ENCODE results near the gene DCDC2C. TPM values are rescaled to one million over a fixed set of nuclear protein-coding genes. Genes with fewer than 3 reads are reported as not detected.
A peak's percentile ranks its signal among the peaks of the same experiment; 100 is the strongest.

Gene DCDC2C
- total and polyA plus RNA-seq, 7 experiments from 2014 or later: not detected

DNA sequence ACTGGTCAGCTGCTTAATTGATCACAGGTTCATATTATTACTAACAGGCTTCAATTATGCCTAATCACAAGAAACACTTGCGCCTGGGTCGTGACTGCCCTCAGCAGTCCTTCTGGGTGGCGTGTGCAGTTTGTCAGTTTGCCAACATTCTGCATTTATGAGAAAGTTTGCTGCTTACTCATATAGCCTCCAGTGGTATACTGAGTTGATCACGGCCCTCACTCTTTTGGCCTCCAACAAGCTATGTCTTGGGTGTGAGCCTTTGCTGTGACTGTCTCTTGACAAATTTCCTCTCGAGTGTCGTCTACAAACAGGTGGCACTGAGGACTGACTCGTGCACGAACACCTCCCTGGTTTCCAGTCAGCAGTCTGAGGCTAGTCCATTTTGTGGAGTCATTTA is 27.3 kb downstream of the DCDC2C start:
- CTCF ChIA-PET: interaction anchor here (0.6 kb wide), 1 partner anchor 413 kb away, joined by 3 read pairs; no protein-coding TSS in a partner anchor
- Mint-ChIP-seq H3K4me3 (no peak overlapping the region), H3K4me1 (peaks cover 0 to 7% (median 0%) of the 10 kb centered on the region in 7 donors), H3K27ac (peak overlapping the region in 1 of 9 donors; percentile 28), H3K36me3 (no peaks in the 10 kb centered on the region), H3K9me3 (no peaks in the 10 kb centered on the region), H3K27me3 (peaks cover 0 to 38% (median 17%) of the 10 kb centered on the region in 5 donors)
- Histone ChIP-seq H3K9me3 (ENCODE audit: control insufficient read depth in 2 of 3, low read length in 3 of 3) (no peaks in the 10 kb centered on the region), H3K27ac (ENCODE audit: low read depth, low read length) (no peak overlapping the region), H3K4me1 (ENCODE audit: control insufficient read depth in 2 of 2, insufficient read depth in 2 of 2, low read length in 2 of 2) (no peaks in the 10 kb centered on the region), H3K36me3 (ENCODE audit: control insufficient read depth in 2 of 3, insufficient read depth in 3 of 3, low read length in 3 of 3) (no peaks in the 10 kb centered on the region), H3K4me3 (ENCODE audit: low read length) (no peak overlapping the region), H3K27me3 (ENCODE audit: control insufficient read depth in 2 of 2, insufficient read depth in 2 of 2, low read length in 2 of 2) (no peaks in the 10 kb centered on the region)
- intact Hi-C loops (cut with micrococcal nuclease): no loop called here
- ATAC-seq (no peak), DNase-seq (no peak)
- POLR2A ChIA-PET: no interaction called here

DNA sequence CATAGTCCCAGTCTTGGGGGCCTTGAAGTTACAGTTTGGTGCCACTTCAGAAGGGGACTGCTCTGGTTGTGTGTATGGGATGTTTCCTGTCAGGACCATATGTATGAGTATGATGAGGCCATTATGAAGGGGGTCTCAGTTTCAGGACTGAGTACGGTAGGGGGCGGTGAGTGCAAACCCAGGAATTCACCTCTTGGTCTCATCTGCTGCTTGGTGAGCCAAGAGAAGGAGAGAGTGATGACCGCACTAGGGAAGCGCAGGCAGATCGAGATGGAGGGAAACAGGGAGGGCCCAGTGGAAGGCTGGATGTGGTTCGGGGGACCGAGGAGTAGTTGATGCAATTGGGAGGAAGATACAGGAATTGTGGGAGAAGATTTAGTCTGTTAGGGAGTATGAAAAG is 28.5 kb downstream of the DCDC2C start:
- ChIA-PET CTCF (no interaction called here), POLR2A (no interaction called here)
- H3K27me3 ChIP-seq (ENCODE audit: control insufficient read depth in 2 of 2, insufficient read depth in 2 of 2, low read length in 2 of 2): no peaks in the 10 kb centered on the region
- DNase-seq (no peak), ATAC-seq (no peak)
- no peak overlapping the region for H3K4me3 Mint-ChIP-seq
- H3K9me3 Mint-ChIP-seq: no peaks in the 10 kb centered on the region
- no peaks in the 10 kb centered on the region for H3K36me3 ChIP-seq (ENCODE audit: control insufficient read depth in 2 of 3, insufficient read depth in 3 of 3, low read length in 3 of 3)
- peaks cover 0 to 7% (median 0%) of the 10 kb centered on the region in 7 donors for H3K4me1 Mint-ChIP-seq
- H3K27ac Mint-ChIP-seq: no peak overlapping the region
- no peaks in the 10 kb centered on the region for H3K36me3 Mint-ChIP-seq
- H3K9me3 ChIP-seq (ENCODE audit: control insufficient read depth in 2 of 3, low read length in 3 of 3): no peaks in the 10 kb centered on the region
- H3K4me3 ChIP-seq (ENCODE audit: low read length): no peak overlapping the region
- peaks cover 0 to 42% (median 22%) of the 10 kb centered on the region in 5 donors for H3K27me3 Mint-ChIP-seq
- H3K27ac ChIP-seq (ENCODE audit: low read depth, low read length): no peak overlapping the region
- intact Hi-C loops (cut with micrococcal nuclease): no loop called here
- H3K4me1 ChIP-seq (ENCODE audit: control insufficient read depth in 2 of 2, insufficient read depth in 2 of 2, low read length in 2 of 2): no peaks in the 10 kb centered on the region

DNA sequence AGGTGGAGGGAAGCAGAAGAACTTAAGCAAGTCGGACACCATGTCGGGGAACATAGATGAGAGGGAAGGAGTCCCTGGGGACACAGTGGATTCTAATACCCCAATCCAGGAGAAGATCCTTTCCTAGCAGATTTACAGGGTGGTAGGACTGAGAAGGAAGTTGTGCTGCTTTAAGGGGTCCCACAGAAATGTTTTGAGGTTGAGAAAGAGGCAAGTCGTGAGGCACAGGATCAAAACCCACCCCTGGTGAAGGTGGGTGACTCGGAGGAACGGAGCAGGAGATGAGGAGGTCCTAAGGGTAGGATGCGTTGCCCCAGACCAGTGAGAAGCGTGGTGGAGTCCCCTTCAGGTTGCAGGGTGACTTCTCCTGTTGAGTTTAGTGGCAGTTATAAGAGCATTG is 32.7 kb downstream of the DCDC2C start:
- no peak overlapping the region for H3K4me3 ChIP-seq (ENCODE audit: low read length)
- no peak overlapping the region for H3K27ac Mint-ChIP-seq
- no peaks in the 10 kb centered on the region for H3K9me3 ChIP-seq (ENCODE audit: control insufficient read depth in 2 of 3, low read length in 3 of 3)
- H3K4me1 Mint-ChIP-seq: no peaks in the 10 kb centered on the region
- no peak overlapping the region for H3K4me3 Mint-ChIP-seq
- CTCF ChIA-PET: no interaction called here
- no peaks in the 10 kb centered on the region for H3K27me3 ChIP-seq (ENCODE audit: control insufficient read depth in 2 of 2, insufficient read depth in 2 of 2, low read length in 2 of 2)
- no peak overlapping the region for H3K27ac ChIP-seq (ENCODE audit: low read depth, low read length)
- H3K9me3 Mint-ChIP-seq: no peaks in the 10 kb centered on the region
- no peak for DNase-seq
- no peaks in the 10 kb centered on the region for H3K36me3 ChIP-seq (ENCODE audit: control insufficient read depth in 2 of 3, insufficient read depth in 3 of 3, low read length in 3 of 3)
- H3K4me1 ChIP-seq (ENCODE audit: control insufficient read depth in 2 of 2, insufficient read depth in 2 of 2, low read length in 2 of 2): no peaks in the 10 kb centered on the region
- H3K36me3 Mint-ChIP-seq: no peaks in the 10 kb centered on the region
- intact Hi-C loops (cut with micrococcal nuclease): no loop called here
- POLR2A ChIA-PET: no interaction called here
- peaks cover 6 to 30% (median 13%) of the 10 kb centered on the region in 5 donors for H3K27me3 Mint-ChIP-seq
- ATAC-seq: no peak

DNA sequence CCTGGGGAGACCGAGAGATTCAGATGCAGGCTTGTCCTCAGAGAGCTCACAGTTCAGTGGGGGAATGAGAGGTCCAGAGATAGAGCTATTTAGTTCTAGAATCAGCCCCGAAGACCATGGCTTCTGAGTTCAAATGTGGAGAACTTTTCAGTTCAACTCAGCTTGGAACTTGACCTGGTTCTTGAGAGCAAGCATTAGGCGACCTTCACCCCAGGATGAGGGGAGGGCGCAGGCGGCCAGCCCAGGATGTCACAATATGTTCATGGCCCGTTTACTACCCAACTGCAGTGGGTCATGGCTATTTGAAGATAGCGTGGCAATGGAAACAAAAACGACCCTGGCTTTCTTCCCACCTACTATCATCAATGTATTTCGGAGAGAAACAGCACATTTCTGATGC is 33.8 kb downstream of the DCDC2C start:
- no peaks in the 10 kb centered on the region for H3K27me3 ChIP-seq (ENCODE audit: control insufficient read depth in 2 of 2, insufficient read depth in 2 of 2, low read length in 2 of 2)
- Mint-ChIP-seq H3K4me3 (no peak overlapping the region), H3K27me3 (peaks cover 6 to 34% (median 18%) of the 10 kb centered on the region in 5 donors), H3K36me3 (no peaks in the 10 kb centered on the region), H3K27ac (no peak overlapping the region), H3K4me1 (no peaks in the 10 kb centered on the region), H3K9me3 (no peaks in the 10 kb centered on the region)
- H3K4me1 ChIP-seq (ENCODE audit: control insufficient read depth in 2 of 2, insufficient read depth in 2 of 2, low read length in 2 of 2): no peaks in the 10 kb centered on the region
- ATAC-seq: no peak
- no peak overlapping the region for H3K4me3 ChIP-seq (ENCODE audit: low read length)
- intact Hi-C loops (cut with micrococcal nuclease): no loop called here
- H3K27ac ChIP-seq (ENCODE audit: low read depth, low read length): no peak overlapping the region
- no peak for DNase-seq
- POLR2A ChIA-PET: no interaction called here
- H3K9me3 ChIP-seq (ENCODE audit: control insufficient read depth in 2 of 3, low read length in 3 of 3): no peaks in the 10 kb centered on the region
- CTCF ChIA-PET: no interaction called here
- no peaks in the 10 kb centered on the region for H3K36me3 ChIP-seq (ENCODE audit: control insufficient read depth in 2 of 3, insufficient read depth in 3 of 3, low read length in 3 of 3)

DNA sequence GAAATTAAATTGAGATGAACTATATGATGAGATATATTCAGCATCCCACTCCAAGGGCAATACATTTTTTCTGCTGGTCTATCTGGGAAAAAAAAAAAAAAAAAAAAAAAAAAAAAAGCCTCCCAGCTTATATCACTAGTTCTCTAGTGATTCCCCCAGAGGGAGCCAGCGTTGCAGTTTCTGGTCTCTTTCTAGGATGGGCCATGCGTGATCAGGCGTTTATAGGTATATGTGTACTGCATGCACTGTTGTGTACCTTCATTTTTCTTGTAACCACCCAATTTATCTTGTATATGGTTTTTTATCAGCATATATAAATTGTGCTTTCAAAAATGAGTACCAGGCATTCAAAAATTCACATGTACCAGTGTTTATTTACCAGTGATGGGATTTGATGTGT is 35.1 kb downstream of the DCDC2C start:
- ATAC-seq (no peak), DNase-seq (no peak)
- Histone ChIP-seq H3K4me3 (ENCODE audit: low read length) (no peak overlapping the region), H3K36me3 (ENCODE audit: control insufficient read depth in 2 of 3, insufficient read depth in 3 of 3, low read length in 3 of 3) (no peaks in the 10 kb centered on the region), H3K9me3 (ENCODE audit: control insufficient read depth in 2 of 3, low read length in 3 of 3) (no peaks in the 10 kb centered on the region), H3K27me3 (ENCODE audit: control insufficient read depth in 2 of 2, insufficient read depth in 2 of 2, low read length in 2 of 2) (no peaks in the 10 kb centered on the region), H3K27ac (ENCODE audit: low read depth, low read length) (no peak overlapping the region), H3K4me1 (ENCODE audit: control insufficient read depth in 2 of 2, insufficient read depth in 2 of 2, low read length in 2 of 2) (no peaks in the 10 kb centered on the region)
- intact Hi-C loops (cut with micrococcal nuclease): no loop called here
- Mint-ChIP-seq H3K27ac (no peak overlapping the region), H3K36me3 (no peaks in the 10 kb centered on the region), H3K4me3 (no peak overlapping the region), H3K27me3 (peaks cover 10 to 40% (median 22%) of the 10 kb centered on the region in 5 donors), H3K9me3 (no peaks in the 10 kb centered on the region), H3K4me1 (no peaks in the 10 kb centered on the region)
- ChIA-PET CTCF (no interaction called here), POLR2A (no interaction called here)

DNA sequence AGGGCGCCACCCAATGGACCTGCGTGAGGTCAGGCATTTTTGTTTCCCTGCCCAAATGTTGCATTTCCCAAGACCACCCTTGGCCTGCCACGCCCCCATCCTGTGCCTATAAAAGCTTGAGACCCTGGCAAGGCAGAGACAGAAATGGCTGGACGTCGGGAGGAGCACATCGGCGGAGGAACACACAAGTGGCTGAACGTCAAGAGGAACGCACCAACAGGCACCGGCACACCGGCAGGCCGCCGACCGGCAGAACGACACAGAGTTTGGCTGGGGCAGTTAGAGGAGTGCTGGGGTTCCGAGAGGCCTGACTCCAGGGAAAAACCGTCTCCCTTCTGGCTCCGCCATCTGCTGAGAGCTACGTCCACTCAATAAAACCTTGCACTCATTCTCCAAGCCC is 35.9 kb downstream of the DCDC2C start:
- no peaks in the 10 kb centered on the region for H3K4me1 Mint-ChIP-seq
- H3K27ac ChIP-seq (ENCODE audit: low read depth, low read length): no peak overlapping the region
- H3K9me3 Mint-ChIP-seq: no peaks in the 10 kb centered on the region
- H3K36me3 ChIP-seq (ENCODE audit: control insufficient read depth in 2 of 3, insufficient read depth in 3 of 3, low read length in 3 of 3): no peaks in the 10 kb centered on the region
- H3K4me1 ChIP-seq (ENCODE audit: control insufficient read depth in 2 of 2, insufficient read depth in 2 of 2, low read length in 2 of 2): no peaks in the 10 kb centered on the region
- intact Hi-C loops (cut with micrococcal nuclease): no loop called here
- H3K27ac Mint-ChIP-seq: no peak overlapping the region
- ChIA-PET POLR2A (no interaction called here), CTCF (no interaction called here)
- ATAC-seq (no peak), DNase-seq (no peak)
- no peak overlapping the region for H3K4me3 Mint-ChIP-seq
- peaks cover 10 to 44% (median 27%) of the 10 kb centered on the region in 5 donors for H3K27me3 Mint-ChIP-seq
- no peaks in the 10 kb centered on the region for H3K9me3 ChIP-seq (ENCODE audit: control insufficient read depth in 2 of 3, low read length in 3 of 3)
- no peaks in the 10 kb centered on the region for H3K36me3 Mint-ChIP-seq
- H3K4me3 ChIP-seq (ENCODE audit: low read length): no peak overlapping the region
- H3K27me3 ChIP-seq (ENCODE audit: control insufficient read depth in 2 of 2, insufficient read depth in 2 of 2, low read length in 2 of 2): no peaks in the 10 kb centered on the region

DNA sequence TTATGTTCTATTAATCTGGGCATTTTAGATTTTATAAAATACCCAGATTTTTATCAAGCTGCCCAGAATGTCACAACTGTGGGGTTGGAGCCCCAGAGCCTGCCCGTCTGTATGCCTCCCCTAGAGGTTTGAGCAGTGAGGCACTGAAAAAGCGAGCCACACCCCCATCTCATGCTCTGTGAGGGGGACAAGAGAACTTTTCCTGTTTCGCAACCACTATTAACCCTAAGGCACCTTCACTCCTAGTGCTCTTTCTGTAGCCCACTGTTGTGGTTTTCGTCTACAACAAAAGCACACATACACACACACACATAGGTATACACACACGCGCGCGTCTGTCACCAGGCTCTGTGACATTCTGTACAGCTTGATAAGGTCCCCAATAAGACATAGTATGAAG is 38.0 kb downstream of the DCDC2C start:
- Mint-ChIP-seq H3K36me3 (no peaks in the 10 kb centered on the region), H3K9me3 (no peaks in the 10 kb centered on the region), H3K4me1 (no peaks in the 10 kb centered on the region), H3K4me3 (no peak overlapping the region), H3K27me3 (peaks cover 10 to 37% (median 27%) of the 10 kb centered on the region in 5 donors), H3K27ac (no peak overlapping the region)
- ChIA-PET POLR2A (no interaction called here), CTCF (no interaction called here)
- Histone ChIP-seq H3K4me1 (ENCODE audit: control insufficient read depth in 2 of 2, insufficient read depth in 2 of 2, low read length in 2 of 2) (no peaks in the 10 kb centered on the region), H3K27ac (ENCODE audit: low read depth, low read length) (no peak overlapping the region), H3K27me3 (ENCODE audit: control insufficient read depth in 2 of 2, insufficient read depth in 2 of 2, low read length in 2 of 2) (no peaks in the 10 kb centered on the region), H3K4me3 (ENCODE audit: low read length) (no peak overlapping the region), H3K36me3 (ENCODE audit: control insufficient read depth in 2 of 3, insufficient read depth in 3 of 3, low read length in 3 of 3) (no peaks in the 10 kb centered on the region), H3K9me3 (ENCODE audit: control insufficient read depth in 2 of 3, low read length in 3 of 3) (no peaks in the 10 kb centered on the region)
- intact Hi-C loops (cut with micrococcal nuclease): no loop called here
- no peak for DNase-seq
- no peak for ATAC-seq
